Lung (tissue), 12 donors: Measurements from ENCODE around the gene TFDP2. TPM values are rescaled to one million over a fixed set of nuclear protein-coding genes. Genes with fewer than 3 reads are reported as not detected.

Source experiments
- ATAC-seq: fragments of 200-7000 bp; cut with Tn5 transposase; one replicate; pipeline ENCODE4 v1.9.1; 2020; ENCODE audit warnings: moderate number of reproducible peaks; ENCODE audit not compliant: insufficient read depth, low FRiP score
- DNase-seq, 3 donors: peaks; one replicate each; pipeline ENCODE4 v3.0.0-alpha.2; 2013 to 2017
- H3K27ac ChIP-seq, 2 donors: one replicate each; pipeline ENCODE4 v1.5.1; 2013; ENCODE audit warnings: mild to moderate bottlenecking in 2 of 2, moderate library complexity in 2 of 2, control low read depth in 1 of 2, inconsistent platforms in 1 of 2, low read depth in 1 of 2, low read length in 1 of 2
- H3K27me3 ChIP-seq, 3 donors: one replicate each; pipeline ENCODE4 v1.5.1; 2013; ENCODE audit warnings: low read length in 2 of 3; ENCODE audit not compliant: control insufficient read depth in 3 of 3, insufficient read depth in 3 of 3
- H3K36me3 ChIP-seq, 4 donors: one replicate each; pipeline ENCODE4 v1.5.1; 2013; ENCODE audit warnings: low read length in 4 of 4, mild to moderate bottlenecking in 1 of 4, moderate library complexity in 1 of 4; ENCODE audit not compliant: control insufficient read depth in 4 of 4, insufficient read depth in 4 of 4
- H3K4me1 ChIP-seq, 5 donors: one replicate each; pipeline ENCODE4 v1.5.1; 2013; ENCODE audit warnings: low read length in 5 of 5, mild to moderate bottlenecking in 2 of 5, moderate library complexity in 1 of 5; ENCODE audit not compliant: control insufficient read depth in 5 of 5, insufficient read depth in 5 of 5
- H3K4me3 ChIP-seq: one replicate; pipeline ENCODE4 v1.5.1; 2013; ENCODE audit warnings: mild to moderate bottlenecking, control low read depth, moderate library complexity
- H3K9ac ChIP-seq, 2 donors: one replicate each; pipeline ENCODE4 v1.5.1; 2013; ENCODE audit warnings: low read length in 2 of 2, control low read depth in 1 of 2; ENCODE audit not compliant: insufficient read depth in 1 of 2
- H3K9me3 ChIP-seq, 4 donors: one replicate each; pipeline ENCODE4 v1.5.1; 2013; ENCODE audit warnings: low read length in 3 of 4, mild to moderate bottlenecking in 1 of 4, moderate library complexity in 1 of 4; ENCODE audit not compliant: control insufficient read depth in 4 of 4, insufficient read depth in 3 of 4
- WGBS, 2 donors: extraction: QIAGEN DNeasy Blood & Tissue Kit; methylation state at CpG; one replicate each; pipeline ENCODE4 v1.1.7; 2013; 5-methylcytosine and 5-hydroxymethylcytosine counted together
- polyA plus RNA-seq, 2 donors: library from polyadenylated mRNA; stranded (reverse); fragments of 200-250 nt; gene quantifications; one replicate each; pipeline ENCODE4 v1.2.1, GENCODE V29; 2013
- total RNA-seq, 2 donors: library from RNA; depleted of rRNA in 1 of 2; stranded (reverse); fragments of >200 nt in 1 of 2; gene quantifications; one replicate each; pipeline ENCODE4 v1.2.1, GENCODE V29; 2014 to 2021
- TF ChIP-seq, protein P1 (sequence below): IDR thresholded peaks from 2 replicates; pipeline ENCODE4 v1.5.1; 2012; ENCODE audit warnings: mild to moderate bottlenecking; ENCODE audit errors: control extremely low read depth, extremely low read depth
- donor health status: control.
- donor health status: control.
- donor health status: Bipolar disorder and iron deficiency.
- donor health status: healthy.
- donor health status: DM: yes; HTN: yes; CAD: no.

TFDP2 gene
- total and polyA plus RNA-seq, 4 donors, result 8.4 to 94.0 (median 17.0) TPM

DNA sequence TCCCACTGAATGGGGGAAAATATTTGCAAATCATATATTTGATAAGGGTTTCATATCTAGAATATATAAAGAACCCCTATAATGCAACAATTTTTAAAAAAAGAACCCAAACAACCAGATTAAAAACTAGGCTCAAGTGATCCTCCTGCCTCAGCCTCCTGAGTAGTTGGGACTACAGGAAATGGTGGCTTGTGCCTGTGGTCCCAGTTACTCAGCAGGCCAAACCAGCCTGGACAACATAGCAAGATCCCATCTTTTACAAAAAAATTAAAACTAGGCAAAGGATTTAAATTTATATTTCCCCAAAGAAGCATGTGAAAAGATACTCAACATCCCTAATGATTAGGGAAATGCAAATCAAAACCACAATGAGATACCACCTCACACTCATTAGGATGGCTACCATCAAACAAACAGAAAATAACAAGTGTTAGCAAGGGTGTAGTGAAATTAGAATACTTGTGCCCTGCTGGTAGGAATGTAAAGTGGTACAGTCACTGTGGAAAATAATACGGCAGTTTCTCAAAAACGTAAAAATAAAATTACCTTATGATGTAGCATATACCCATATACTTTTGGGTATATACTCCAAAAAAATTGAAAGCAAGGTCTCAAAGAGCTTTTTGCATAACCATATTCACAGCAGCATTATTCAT lies 19.7 kb downstream of the TFDP2 start:
- Histone ChIP-seq H3K27ac (no peak overlapping the region), H3K4me1 (no peaks in the 10 kb centered on the region), H3K9me3 (no peaks in the 10 kb centered on the region), H3K27me3 (no peaks in the 10 kb centered on the region), H3K9ac (no peak overlapping the region), H3K4me3 (no peak overlapping the region), H3K36me3 (no peaks in the 10 kb centered on the region)
- no peak for DNase-seq
- 97 to 99% methylated on average over 2 of the region's 2 CpGs for WGBS, 2 donors
- no peak for ATAC-seq
- TF ChIP-seq, protein P1, sequence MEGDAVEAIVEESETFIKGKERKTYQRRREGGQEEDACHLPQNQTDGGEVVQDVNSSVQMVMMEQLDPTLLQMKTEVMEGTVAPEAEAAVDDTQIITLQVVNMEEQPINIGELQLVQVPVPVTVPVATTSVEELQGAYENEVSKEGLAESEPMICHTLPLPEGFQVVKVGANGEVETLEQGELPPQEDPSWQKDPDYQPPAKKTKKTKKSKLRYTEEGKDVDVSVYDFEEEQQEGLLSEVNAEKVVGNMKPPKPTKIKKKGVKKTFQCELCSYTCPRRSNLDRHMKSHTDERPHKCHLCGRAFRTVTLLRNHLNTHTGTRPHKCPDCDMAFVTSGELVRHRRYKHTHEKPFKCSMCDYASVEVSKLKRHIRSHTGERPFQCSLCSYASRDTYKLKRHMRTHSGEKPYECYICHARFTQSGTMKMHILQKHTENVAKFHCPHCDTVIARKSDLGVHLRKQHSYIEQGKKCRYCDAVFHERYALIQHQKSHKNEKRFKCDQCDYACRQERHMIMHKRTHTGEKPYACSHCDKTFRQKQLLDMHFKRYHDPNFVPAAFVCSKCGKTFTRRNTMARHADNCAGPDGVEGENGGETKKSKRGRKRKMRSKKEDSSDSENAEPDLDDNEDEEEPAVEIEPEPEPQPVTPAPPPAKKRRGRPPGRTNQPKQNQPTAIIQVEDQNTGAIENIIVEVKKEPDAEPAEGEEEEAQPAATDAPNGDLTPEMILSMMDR, result no peak

DNA sequence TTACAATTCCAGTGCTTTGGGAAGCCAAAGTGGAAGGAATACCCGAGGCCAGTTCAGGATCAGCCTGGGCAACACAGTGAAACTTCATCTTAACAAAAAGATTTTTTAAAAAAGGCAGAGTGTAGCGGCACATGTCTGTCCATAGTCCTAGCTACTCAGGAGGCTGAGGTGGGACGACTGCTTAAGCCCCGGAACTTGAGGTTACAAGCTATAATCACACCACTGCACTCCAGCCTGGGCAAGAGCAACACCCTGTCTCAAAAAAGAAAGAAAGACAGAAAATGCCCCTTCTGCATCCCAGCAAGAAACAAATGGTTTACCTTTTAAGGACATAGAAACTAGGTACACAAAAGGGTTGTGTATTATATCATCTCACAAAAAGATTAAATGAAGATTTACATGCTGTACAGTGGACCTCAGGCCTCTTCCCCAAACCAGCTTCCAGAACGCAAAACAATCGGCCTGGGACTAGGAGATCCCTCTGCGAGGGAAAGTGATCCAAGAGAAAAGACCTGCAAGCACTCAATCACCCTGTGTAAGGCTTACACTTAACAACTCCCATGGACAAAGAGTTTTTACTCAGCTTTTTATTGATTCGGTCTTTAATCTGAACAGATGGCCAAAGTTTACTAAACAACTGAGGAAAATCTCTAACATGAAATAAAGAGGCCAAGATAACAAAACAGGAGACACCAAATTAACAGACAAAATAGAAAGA lies 21.2 kb downstream of the TFDP2 start:
- no peak overlapping the region for H3K4me3 ChIP-seq
- TF ChIP-seq, protein P1, result no peak
- WGBS, 2 donors, result 91 to 92% methylated on average over 8 of the region's 8 CpGs
- H3K4me1 ChIP-seq, result no peaks in the 10 kb centered on the region
- ATAC-seq (no peak), DNase-seq (no peak)
- H3K9me3 ChIP-seq, result no peaks in the 10 kb centered on the region
- H3K36me3 ChIP-seq, result no peaks in the 10 kb centered on the region
- H3K9ac ChIP-seq, result no peak overlapping the region
- H3K27ac ChIP-seq, result no peak overlapping the region
- H3K27me3 ChIP-seq, result no peaks in the 10 kb centered on the region

DNA sequence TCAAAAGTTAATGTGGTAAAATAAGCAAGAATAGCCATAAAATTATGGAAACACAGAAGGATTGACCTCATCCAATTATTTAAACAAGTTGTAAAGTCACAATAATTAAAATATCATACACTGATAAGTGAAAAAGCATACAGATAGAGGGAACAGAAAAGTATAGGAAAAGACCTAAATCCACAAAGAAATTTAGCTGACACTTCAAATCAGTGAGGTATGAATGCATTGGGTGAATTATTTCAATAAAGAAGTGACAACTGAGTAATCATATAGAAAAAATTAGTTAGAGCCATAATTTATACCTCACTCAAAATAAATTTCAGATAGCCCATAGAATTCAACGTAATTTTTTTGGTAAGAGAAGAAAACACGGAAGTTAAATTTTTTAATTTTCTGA lies 25.1 kb downstream of the TFDP2 start:
- H3K9ac ChIP-seq, result no peak overlapping the region
- 89 to 97% methylated on average over 2 of the region's 2 CpGs for WGBS, 2 donors

More for the DNA sequence above, 25.1 kb downstream of the TFDP2 start:
- H3K27me3 ChIP-seq, result no peaks in the 10 kb centered on the region
- DNase-seq (no peak), ATAC-seq (no peak)
- H3K4me3 ChIP-seq, result no peak overlapping the region
- H3K4me1 ChIP-seq, result no peaks in the 10 kb centered on the region
- no peaks in the 10 kb centered on the region for H3K9me3 ChIP-seq
- no peaks in the 10 kb centered on the region for H3K36me3 ChIP-seq
- H3K27ac ChIP-seq, result no peak overlapping the region
- TF ChIP-seq, protein P1, result no peak
